Uterus (tissue), 4 donors: Measurements from ENCODE around the gene TMEM253. TPM values are rescaled to one million over a fixed set of nuclear protein-coding genes. Genes with fewer than 3 reads are reported as not detected.

Source experiments
- DNase-seq, 2 donors: peaks; one replicate each; pipeline ENCODE4 v3.0.0-alpha.2; 2019 to 2020
- H3K27ac ChIP-seq, 2 donors: fragments of 200-600 bp; sonication (generic); 1 replicate in 1 of 2; 2 replicates in 1 of 2; pipeline ENCODE4 v1.5.1; 2016 to 2018
- H3K27me3 ChIP-seq, 2 donors: fragments of 200-600 bp; sonication (generic); one replicate each; pipeline ENCODE4 v1.5.1; 2018 to 2019; ENCODE audit warnings: control low read depth in 1 of 2
- H3K36me3 ChIP-seq, 2 donors: fragments of 200-600 bp; sonication (generic); one replicate each; pipeline ENCODE4 v1.5.1; 2019; ENCODE audit warnings: control low read depth in 1 of 2
- H3K4me1 ChIP-seq, 2 donors: fragments of 200-600 bp; sonication (generic); one replicate each; pipeline ENCODE4 v1.5.1; 2018 to 2019; ENCODE audit warnings: control low read depth in 1 of 2
- H3K4me3 ChIP-seq, 2 donors: fragments of 200-600 bp; sonication (generic); 1 replicate in 1 of 2; 2 replicates in 1 of 2; pipeline ENCODE4 v1.5.1; 2018 to 2019; ENCODE audit warnings: mild to moderate bottlenecking in 1 of 2
- H3K9me3 ChIP-seq, 2 donors: fragments of 200-600 bp; sonication (generic); one replicate each; pipeline ENCODE4 v1.5.1; 2019; ENCODE audit warnings: control low read depth in 1 of 2
- CTCF ChIP-seq, 4 experiments: fragments of 200-600 bp in 2 of 4; fragments of 450-650 bp in 2 of 4; sonication (generic) in 2 of 4; IDR thresholded peaks; one replicate each; pipeline ENCODE4 v1.5.1; 2016 to 2019; ENCODE audit warnings: antibody characterized with exemption in 4 of 4, mild to moderate bottlenecking in 2 of 4, moderate library complexity in 1 of 4
- POLR2A ChIP-seq, 2 donors: fragments of 450-650 bp; IDR thresholded peaks; one replicate each; pipeline ENCODE4 v1.6.1; 2016; ENCODE audit warnings: antibody characterized with exemption in 2 of 2, mild to moderate bottlenecking in 1 of 2, moderate library complexity in 1 of 2
- intact Hi-C: fragments of 100-400 bp; cut with DNase I; formaldehyde crosslinking; loops from one replicate; pipeline ENCODE4 v1.15.1; 2023; ENCODE audit warnings: low total_unique reads
- total RNA-seq, 4 donors: library from RNA; depleted of rRNA in 3 of 4; stranded (reverse); fragments of >200 nt in 3 of 4; gene quantifications; one replicate each; pipeline versions ENCODE4 v1.1.0 to v1.2.4, GENCODE V29; 2014 to 2023
- donor health status: DM: yes; HTN: yes; CAD: no.

The TMEM253 gene
- total RNA-seq, 4 donors from 2014 or later = 0.85 TPM; not detected in 3

- H3K27me3 ChIP-seq = no peaks in the 10 kb centered on the region
- H3K4me3 ChIP-seq = no peak overlapping the region
- H3K4me1 ChIP-seq = no peaks in the 10 kb centered on the region
- no peaks in the 10 kb centered on the region for H3K9me3 ChIP-seq
- DNase-seq = no peak
- TF ChIP-seq CTCF (IDR thresholded peaks at IDR 0.05) = no peak
- TF ChIP-seq POLR2A (IDR thresholded peaks at IDR 0.05) = no peak
- peak overlapping the region in 1 of 2 donors; percentile 13 for H3K27ac ChIP-seq
- H3K36me3 ChIP-seq = no peaks in the 10 kb centered on the region
- intact Hi-C loops = no loop called here
Measured at GRCh38 chr14:21074398-21075272, 26.2 kb upstream of the TMEM253 start.

GRCh38 chr14:21075719-21076437 lies 25.0 kb upstream of the TMEM253 start:
- no peaks in the 10 kb centered on the region for H3K9me3 ChIP-seq
- TF ChIP-seq POLR2A (IDR thresholded peaks at IDR 0.05) (no peak), CTCF (IDR thresholded peaks at IDR 0.05) (no peak)
- no peak overlapping the region for H3K4me3 ChIP-seq
- H3K4me1 ChIP-seq = no peaks in the 10 kb centered on the region
- H3K36me3 ChIP-seq = no peaks in the 10 kb centered on the region
- no peaks in the 10 kb centered on the region for H3K27me3 ChIP-seq
- intact Hi-C loops = no loop called here
- no peak overlapping the region for H3K27ac ChIP-seq
- DNase-seq = no peak

GRCh38 chr14:21077672-21078071 lies 23.2 kb upstream of the TMEM253 start:
- H3K4me3 ChIP-seq = no peak overlapping the region
- H3K4me1 ChIP-seq = no peaks in the 10 kb centered on the region
- H3K9me3 ChIP-seq = no peaks in the 10 kb centered on the region
- no peaks in the 10 kb centered on the region for H3K36me3 ChIP-seq
- no peak overlapping the region for H3K27ac ChIP-seq
- intact Hi-C loops = no loop called here
- no peak for TF ChIP-seq POLR2A (IDR thresholded peaks at IDR 0.05)
- no peak for TF ChIP-seq CTCF (IDR thresholded peaks at IDR 0.05)
- no peaks in the 10 kb centered on the region for H3K27me3 ChIP-seq
- DNase-seq = no peak

GRCh38 chr14:21078287-21078686 lies 22.6 kb upstream of the TMEM253 start:
- no peak for DNase-seq
- no peak overlapping the region for H3K4me3 ChIP-seq
- H3K27ac ChIP-seq = no peak overlapping the region
- no peak for TF ChIP-seq CTCF (IDR thresholded peaks at IDR 0.05)
- TF ChIP-seq POLR2A (IDR thresholded peaks at IDR 0.05) = no peak
- intact Hi-C loops = no loop called here
- no peaks in the 10 kb centered on the region for H3K36me3 ChIP-seq
- no peaks in the 10 kb centered on the region for H3K4me1 ChIP-seq
- H3K27me3 ChIP-seq = no peaks in the 10 kb centered on the region
- no peaks in the 10 kb centered on the region for H3K9me3 ChIP-seq

- intact Hi-C loops = no loop called here
- TF ChIP-seq CTCF (IDR thresholded peaks at IDR 0.05) = no peak
- no peak for TF ChIP-seq POLR2A (IDR thresholded peaks at IDR 0.05)
- no peaks in the 10 kb centered on the region for H3K4me1 ChIP-seq
- no peaks in the 10 kb centered on the region for H3K9me3 ChIP-seq
- no peaks in the 10 kb centered on the region for H3K36me3 ChIP-seq
- no peaks in the 10 kb centered on the region for H3K27me3 ChIP-seq
- DNase-seq = no peak
- no peak overlapping the region for H3K27ac ChIP-seq
- H3K4me3 ChIP-seq = no peak overlapping the region
Measured at GRCh38 chr14:21078726-21079125, 22.1 kb upstream of the TMEM253 start.
